PFSK-1 (cell line): ENCODE results near the gene TBC1D2.

ENCODE experiments used
- FOXP2 ChIP-seq: optimal IDR thresholded peaks from 2 replicates; pipeline ENCODE3; 2011; ENCODE audit warnings: borderline replicate concordance, control low read depth, inconsistent platforms; ENCODE audit not compliant: insufficient read depth; ENCODE audit errors: extremely low read length, extremely low read depth
- POLR2AphosphoS5 ChIP-seq: IDR thresholded peaks from 2 replicates; pipeline ENCODE4 v1.6.1; 2012; ENCODE audit warnings: low read depth, mild to moderate bottlenecking, control low read depth, low read length, moderate library complexity
- SIN3A ChIP-seq: IDR thresholded peaks from 2 replicates; pipeline ENCODE4 v1.6.1; 2012; ENCODE audit warnings: mild to moderate bottlenecking, low read length, moderate library complexity, borderline replicate concordance; ENCODE audit not compliant: insufficient read depth
- TAF1 ChIP-seq: IDR thresholded peaks from 2 replicates; pipeline ENCODE4 v1.6.1; 2012; ENCODE audit warnings: low read length, control low read depth, borderline replicate concordance; ENCODE audit not compliant: insufficient read depth
- TF ChIP-seq, protein P1 (sequence below), 2 experiments: IDR thresholded peaks; 2 replicates each; pipeline versions ENCODE4 v1.6.1 to v1.8.0; 2011 to 2012; ENCODE audit warnings: low read depth in 2 of 2, low read length in 2 of 2, control low read depth in 1 of 2, inconsistent platforms in 1 of 2, mild to moderate bottlenecking in 1 of 2, moderate library complexity in 1 of 2; ENCODE audit not compliant: insufficient read depth in 1 of 2

The TBC1D2 gene

GRCh38 chr9:98185611-98186171, 69.8 kb downstream of the TBC1D2 start:
- no peak for TF ChIP-seq SIN3A
- no peak for TF ChIP-seq FOXP2
- TF ChIP-seq, protein P1, sequence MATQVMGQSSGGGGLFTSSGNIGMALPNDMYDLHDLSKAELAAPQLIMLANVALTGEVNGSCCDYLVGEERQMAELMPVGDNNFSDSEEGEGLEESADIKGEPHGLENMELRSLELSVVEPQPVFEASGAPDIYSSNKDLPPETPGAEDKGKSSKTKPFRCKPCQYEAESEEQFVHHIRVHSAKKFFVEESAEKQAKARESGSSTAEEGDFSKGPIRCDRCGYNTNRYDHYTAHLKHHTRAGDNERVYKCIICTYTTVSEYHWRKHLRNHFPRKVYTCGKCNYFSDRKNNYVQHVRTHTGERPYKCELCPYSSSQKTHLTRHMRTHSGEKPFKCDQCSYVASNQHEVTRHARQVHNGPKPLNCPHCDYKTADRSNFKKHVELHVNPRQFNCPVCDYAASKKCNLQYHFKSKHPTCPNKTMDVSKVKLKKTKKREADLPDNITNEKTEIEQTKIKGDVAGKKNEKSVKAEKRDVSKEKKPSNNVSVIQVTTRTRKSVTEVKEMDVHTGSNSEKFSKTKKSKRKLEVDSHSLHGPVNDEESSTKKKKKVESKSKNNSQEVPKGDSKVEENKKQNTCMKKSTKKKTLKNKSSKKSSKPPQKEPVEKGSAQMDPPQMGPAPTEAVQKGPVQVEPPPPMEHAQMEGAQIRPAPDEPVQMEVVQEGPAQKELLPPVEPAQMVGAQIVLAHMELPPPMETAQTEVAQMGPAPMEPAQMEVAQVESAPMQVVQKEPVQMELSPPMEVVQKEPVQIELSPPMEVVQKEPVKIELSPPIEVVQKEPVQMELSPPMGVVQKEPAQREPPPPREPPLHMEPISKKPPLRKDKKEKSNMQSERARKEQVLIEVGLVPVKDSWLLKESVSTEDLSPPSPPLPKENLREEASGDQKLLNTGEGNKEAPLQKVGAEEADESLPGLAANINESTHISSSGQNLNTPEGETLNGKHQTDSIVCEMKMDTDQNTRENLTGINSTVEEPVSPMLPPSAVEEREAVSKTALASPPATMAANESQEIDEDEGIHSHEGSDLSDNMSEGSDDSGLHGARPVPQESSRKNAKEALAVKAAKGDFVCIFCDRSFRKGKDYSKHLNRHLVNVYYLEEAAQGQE (IDR thresholded peaks at IDR 0.05; ENCODE audit: insufficient read depth in 1 of 2, low read depth in 2 of 2, low read length in 2 of 2), result no peak
- TF ChIP-seq POLR2AphosphoS5, result no peak
- TF ChIP-seq TAF1, result no peak

DNA sequence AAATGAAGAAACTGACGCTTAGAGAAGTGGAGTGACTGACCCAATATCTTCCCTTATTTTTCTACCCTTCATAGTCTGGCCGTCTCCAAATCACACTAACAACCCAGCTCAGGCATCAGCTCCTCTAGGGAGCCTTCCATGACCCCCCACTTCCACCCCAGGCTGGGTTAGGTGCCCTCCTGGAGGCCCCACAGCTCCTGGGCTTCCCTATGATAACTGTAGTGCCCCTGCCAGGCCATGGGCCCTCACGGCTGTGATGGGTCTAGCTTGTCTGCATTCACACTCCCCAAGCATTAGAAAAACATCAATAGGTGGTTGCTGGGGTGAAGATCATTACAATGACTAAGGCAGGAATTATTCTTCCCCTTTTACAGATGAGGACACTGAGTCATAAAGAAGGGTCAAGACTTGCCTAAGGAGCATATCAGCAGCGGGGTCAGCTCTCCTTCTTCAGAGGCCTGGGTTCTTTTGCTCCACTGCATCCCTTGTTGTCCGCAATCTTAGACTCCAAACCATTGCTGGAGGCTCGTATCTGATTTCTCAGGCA, 70.4 kb downstream of the TBC1D2 start:
- TF ChIP-seq TAF1, result no peak
- TF ChIP-seq FOXP2, result no peak
- TF ChIP-seq SIN3A, result no peak
- TF ChIP-seq, protein P1 (IDR thresholded peaks at IDR 0.05; ENCODE audit: insufficient read depth in 1 of 2, low read depth in 2 of 2, low read length in 2 of 2), result no peak
- no peak for TF ChIP-seq POLR2AphosphoS5

GRCh38 chr9:98184326-98184725, 71.1 kb downstream of the TBC1D2 start:
- TF ChIP-seq SIN3A (no peak), POLR2AphosphoS5 (no peak), TAF1 (no peak), FOXP2 (no peak)
- TF ChIP-seq, protein P1 (IDR thresholded peaks at IDR 0.05; ENCODE audit: insufficient read depth in 1 of 2, low read depth in 2 of 2, low read length in 2 of 2), result no peak

GRCh38 chr9:98182889-98183599, 72.4 kb downstream of the TBC1D2 start:
- TF ChIP-seq TAF1 (no peak), POLR2AphosphoS5 (no peak), SIN3A (no peak), FOXP2 (no peak)
- TF ChIP-seq, protein P1 (IDR thresholded peaks at IDR 0.05; ENCODE audit: insufficient read depth in 1 of 2, low read depth in 2 of 2, low read length in 2 of 2), result no peak
